ENCODE results near the gene EIF6. TPM values are rescaled to one million over a fixed set of nuclear protein-coding genes. Genes with fewer than 3 reads are reported as not detected.

The EIF6 gene
- total and polyA plus RNA-seq, 3 donors from 2014 or later, result 84.3 to 142 (median 90.6) TPM

- Histone ChIP-seq H3K27me3 (no peaks in the 10 kb centered on the region), H3K9me3 (no peaks in the 10 kb centered on the region), H3K36me3 (ENCODE audit: low read depth, missing control alignments) (no peaks in the 10 kb centered on the region), H3K4me1 (peaks cover 12% of the 10 kb centered on the region), H3K4me3 (peak within 1 kb of the TSS; percentile 72 to 73), H3K27ac (peak within 1 kb of the TSS; percentile 91 to 93)
- intact Hi-C loops (cut with DNase I; ENCODE audit: low total_unique reads), result no loop called here
- DNase-seq, result peak; percentile 91
- WGBS, 2 donors, result 0% methylated on average over 10 to 66 of the region's 76 CpGs
- peak in 1 of 3 experiments; percentile 13 for TF ChIP-seq CTCF (IDR thresholded peaks at IDR 0.05)
- TF ChIP-seq POLR2A (IDR thresholded peaks at IDR 0.05), result no peak
Measured at GRCh38 chr20:35277531-35278395, 6.8 kb downstream of the EIF6 start, which contains the start of gene MMP24OS. MMP24OS (minus strand) TSS chr20:35278122; CDS start chr20:35277929, 193 bp downstream.

- no peaks in the 10 kb centered on the region for H3K36me3 ChIP-seq (ENCODE audit: low read depth, missing control alignments)
- H3K9me3 ChIP-seq, result no peaks in the 10 kb centered on the region
- intact Hi-C loops (cut with DNase I; ENCODE audit: low total_unique reads), result no loop called here
- 0 to 13% methylated on average over 6 to 10 of the region's 10 CpGs for WGBS, 2 donors
- H3K27me3 ChIP-seq, result no peaks in the 10 kb centered on the region
- H3K4me1 ChIP-seq, result peaks cover 12% of the 10 kb centered on the region
- H3K27ac ChIP-seq, result peak overlapping the region; percentile 91 to 93
- TF ChIP-seq POLR2A (IDR thresholded peaks at IDR 0.05), result no peak
- no peak for TF ChIP-seq CTCF (IDR thresholded peaks at IDR 0.05)
- H3K4me3 ChIP-seq, result peak overlapping the region; percentile 72 to 73
- no peak for DNase-seq
Measured at GRCh38 chr20:35277127-35277526, 7.4 kb downstream of the EIF6 start.

- DNase-seq, result no peak
- TF ChIP-seq POLR2A (IDR thresholded peaks at IDR 0.05) (no peak), CTCF (IDR thresholded peaks at IDR 0.05) (no peak)
- Histone ChIP-seq H3K27me3 (no peaks in the 10 kb centered on the region), H3K4me3 (no peak overlapping the region), H3K9me3 (no peaks in the 10 kb centered on the region), H3K27ac (no peak overlapping the region), H3K4me1 (peaks cover 12% of the 10 kb centered on the region), H3K36me3 (ENCODE audit: low read depth, missing control alignments) (no peaks in the 10 kb centered on the region)
- intact Hi-C loops (cut with DNase I; ENCODE audit: low total_unique reads), result no loop called here
- 85 to 96% methylated on average over 6 of the region's 6 CpGs for WGBS, 2 donors
Measured at GRCh38 chr20:35276408-35276807, 8.2 kb downstream of the EIF6 start.

- Histone ChIP-seq H3K36me3 (ENCODE audit: low read depth, missing control alignments) (no peaks in the 10 kb centered on the region), H3K4me3 (no peak overlapping the region), H3K4me1 (peaks cover 12% of the 10 kb centered on the region), H3K27ac (no peak overlapping the region), H3K27me3 (no peaks in the 10 kb centered on the region), H3K9me3 (no peaks in the 10 kb centered on the region)
- no peak for DNase-seq
- intact Hi-C loops (cut with DNase I; ENCODE audit: low total_unique reads), result no loop called here
- TF ChIP-seq POLR2A (IDR thresholded peaks at IDR 0.05) (no peak), CTCF (IDR thresholded peaks at IDR 0.05) (no peak)
- 78 to 90% methylated on average over 4 to 12 of the region's 12 CpGs for WGBS, 2 donors
Measured at GRCh38 chr20:35275741-35276251, 8.8 kb downstream of the EIF6 start.
